Fibroblast of lung (primary cell): ENCODE results near the gene TRA2B. TPM values are rescaled to one million over a fixed set of nuclear protein-coding genes. Genes with fewer than 3 reads are reported as not detected.

Experiments used
- DNase-seq, 2 donors: peaks; one replicate each; pipeline versions ENCODE4 v3.0.0 to v3.0.0-alpha.2; 2010; ENCODE audit warnings: low read depth in 2 of 2
- H2AFZ ChIP-seq: 2 replicates; pipeline ENCODE4 v1.5.1; 2012; ENCODE audit warnings: low read length, control low read depth, inconsistent platforms
- H3K27ac ChIP-seq: 2 replicates; pipeline ENCODE4 v1.5.1; 2011; ENCODE audit warnings: low read length, control low read depth; ENCODE audit not compliant: insufficient read depth
- H3K27me3 ChIP-seq: 2 replicates; pipeline ENCODE4 v1.5.1; 2011; ENCODE audit warnings: mild to moderate bottlenecking, low read length; ENCODE audit not compliant: control insufficient read depth, insufficient read depth
- H3K36me3 ChIP-seq: 2 replicates; pipeline ENCODE4 v1.5.1; 2011; ENCODE audit warnings: low read length; ENCODE audit not compliant: control insufficient read depth, insufficient read depth
- H3K4me1 ChIP-seq: 2 replicates; pipeline ENCODE4 v1.5.1; 2011; ENCODE audit warnings: low read length; ENCODE audit not compliant: control insufficient read depth, insufficient read depth; ENCODE audit errors: extremely low read depth
- H3K4me2 ChIP-seq: 2 replicates; pipeline ENCODE4 v1.5.1; 2011; ENCODE audit warnings: low read length, control low read depth; ENCODE audit not compliant: insufficient read depth; ENCODE audit errors: extremely low read depth
- H3K4me3 ChIP-seq, 4 experiments: fragments of 200-600 bp in 1 of 4; sonication (generic) in 1 of 4; replicated peaks in 1 of 4; 2 replicates each; pipeline ENCODE4 v1.5.1; 2011 to 2016; ENCODE audit warnings: low read length in 4 of 4, low read depth in 3 of 4, mild to moderate bottlenecking in 3 of 4, control low read depth in 2 of 4, inconsistent platforms in 1 of 4, mixed read lengths in 1 of 4; ENCODE audit not compliant: insufficient read depth in 1 of 4; ENCODE audit errors: control extremely low read depth in 1 of 4
- H3K79me2 ChIP-seq: 2 replicates; pipeline ENCODE4 v1.5.1; 2012; ENCODE audit warnings: mild to moderate bottlenecking, low read length, inconsistent platforms; ENCODE audit not compliant: control insufficient read depth, insufficient read depth
- H3K9ac ChIP-seq: 2 replicates; pipeline ENCODE4 v1.5.1; 2011; ENCODE audit warnings: mild to moderate bottlenecking, low read length, control low read depth; ENCODE audit not compliant: insufficient read depth
- H3K9me3 ChIP-seq: 2 replicates; pipeline ENCODE4 v1.5.1; 2012; ENCODE audit warnings: low read depth, low read length; ENCODE audit not compliant: control insufficient read depth, insufficient read depth
- H4K20me1 ChIP-seq: 2 replicates; pipeline ENCODE4 v1.5.1; 2011; ENCODE audit warnings: low read length; ENCODE audit not compliant: control insufficient read depth, insufficient read depth; ENCODE audit errors: extremely low read depth
- CTCF ChIP-seq, 2 donors: IDR thresholded peaks in 1 of 2; conservative IDR thresholded peaks in 1 of 2; 1 replicate in 1 of 2; 2 replicates in 1 of 2; pipeline ENCODE4 v1.5.1; 2011 to 2012; ENCODE audit warnings: low read length in 2 of 2, control low read depth in 1 of 2, inconsistent platforms in 1 of 2, low read depth in 1 of 2, mild to moderate bottlenecking in 1 of 2
- EZH2 ChIP-seq: IDR thresholded peaks from 2 replicates; pipeline ENCODE4 v1.5.1; 2012; ENCODE audit warnings: low read length, control low read depth, mild to moderate bottlenecking; ENCODE audit errors: missing control alignments
- polyA plus RNA-seq, 2 donors: library from polyadenylated mRNA; depleted of rRNA in 1 of 2; stranded (reverse) in 1 of 2; unstranded in 1 of 2; fragments of >200 nt; gene quantifications; 2 replicates each; pipeline ENCODE4 v1.2.1, GENCODE V29; 2011 to 2012; ENCODE audit warnings: missing spikeins in 1 of 2
- total RNA-seq: library from RNA; depleted of rRNA; stranded (reverse); fragments of >200 nt; gene quantifications from 2 replicates; pipeline ENCODE4 v1.2.1, GENCODE V29; 2014

Gene TRA2B
- total and polyA plus RNA-seq, 2 donors (not counting 1 experiment from before 2014, with no cell fraction given) = 117 to 140 TPM

- no peak overlapping the region for H3K27ac ChIP-seq
- H2AFZ ChIP-seq = no peak overlapping the region
- peaks cover 100% of the 10 kb centered on the region for H3K79me2 ChIP-seq
- H3K4me3 ChIP-seq = peak overlapping the region in 2 of 4 experiments; percentile 22 to 30
- TF ChIP-seq CTCF (conservative IDR thresholded peaks at IDR 0.05 in 1 of 2, IDR thresholded peaks at IDR 0.05 in 1 of 2; ENCODE audit: low read depth in 1 of 2, low read length in 2 of 2) (no peak), EZH2 (no peak)
- H3K36me3 ChIP-seq = peaks cover 12% of the 10 kb centered on the region
- peaks cover 33% of the 10 kb centered on the region for H4K20me1 ChIP-seq
- H3K9ac ChIP-seq = no peak overlapping the region
- peak overlapping the region; percentile 76 for H3K4me2 ChIP-seq
- H3K9me3 ChIP-seq = no peaks in the 10 kb centered on the region
- DNase-seq = no peak
- H3K27me3 ChIP-seq = no peaks in the 10 kb centered on the region
- peaks cover 17% of the 10 kb centered on the region for H3K4me1 ChIP-seq
Observed at GRCh38 chr3:185927501-185928200, 10.2 kb downstream of the TRA2B start.

GRCh38 chr3:185926445-185926844 is 11.4 kb downstream of the TRA2B start:
- H3K4me1 ChIP-seq = peaks cover 14% of the 10 kb centered on the region
- no peak for DNase-seq

GRCh38 chr3:185925353-185925752 is 12.5 kb downstream of the TRA2B start:
- Histone ChIP-seq H3K36me3 (peaks cover 14% of the 10 kb centered on the region), H2AFZ (no peak overlapping the region), H3K27ac (no peak overlapping the region), H4K20me1 (peaks cover 17% of the 10 kb centered on the region), H3K9ac (no peak overlapping the region), H3K79me2 (peaks cover 97% of the 10 kb centered on the region), H3K9me3 (no peaks in the 10 kb centered on the region), H3K27me3 (no peaks in the 10 kb centered on the region), H3K4me2 (no peak overlapping the region), H3K4me3 (no peak overlapping the region), H3K4me1 (peaks cover 9% of the 10 kb centered on the region)
- DNase-seq = no peak
- no peak for TF ChIP-seq CTCF (conservative IDR thresholded peaks at IDR 0.05 in 1 of 2, IDR thresholded peaks at IDR 0.05 in 1 of 2; ENCODE audit: low read depth in 1 of 2, low read length in 2 of 2)
- TF ChIP-seq EZH2 = no peak

More at GRCh38 chr3:185926445-185926844, 11.4 kb downstream of the TRA2B start:
- H3K27me3 ChIP-seq = no peaks in the 10 kb centered on the region
- no peaks in the 10 kb centered on the region for H3K9me3 ChIP-seq
- H3K4me2 ChIP-seq = peak overlapping the region; percentile 76
- no peak overlapping the region for H2AFZ ChIP-seq
- H3K27ac ChIP-seq = no peak overlapping the region
- H3K9ac ChIP-seq = no peak overlapping the region
- TF ChIP-seq EZH2 (no peak), CTCF (conservative IDR thresholded peaks at IDR 0.05 in 1 of 2, IDR thresholded peaks at IDR 0.05 in 1 of 2; ENCODE audit: low read depth in 1 of 2, low read length in 2 of 2) (no peak)
- H3K79me2 ChIP-seq = peaks cover 98% of the 10 kb centered on the region
- peak overlapping the region in 3 of 4 experiments; percentile 1 to 14 (median 9) for H3K4me3 ChIP-seq
- H4K20me1 ChIP-seq = peaks cover 27% of the 10 kb centered on the region
- peaks cover 15% of the 10 kb centered on the region for H3K36me3 ChIP-seq
